HG03066 (cell line): ENCODE measurements around the gene ZNF778.
"Not testable (repeated sequence)": the region's sequence is repeated elsewhere in the genome, so short reads cannot be mapped to it uniquely, and the experiment has no call there.

ENCODE experiments used
- ATAC-seq: cut with Tn5 transposase; IDR thresholded peaks from one replicate; pipeline ENCODE4 v1.9.1; 2021; ENCODE audit warnings: low read depth; ENCODE audit not compliant: unreplicated experiment

ZNF778 gene

DNA sequence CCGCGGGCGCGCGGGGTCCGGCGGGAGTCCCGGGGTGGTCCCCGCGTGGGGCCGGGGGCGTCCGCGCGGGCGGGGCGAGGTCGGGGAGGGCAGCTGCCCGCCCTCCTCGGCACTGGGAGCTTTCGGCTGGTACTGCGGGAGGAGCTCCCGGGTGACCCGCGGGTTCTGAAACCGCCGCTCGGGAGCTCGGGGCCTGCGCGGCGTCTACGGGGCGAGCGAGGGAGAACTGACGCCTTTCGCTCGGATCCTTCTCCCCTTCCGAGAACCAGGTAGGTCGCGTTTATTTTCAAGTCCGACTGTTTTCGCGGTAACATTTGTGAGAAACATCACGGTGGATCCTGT is 30.2 kb downstream of the ZNF778 start:
- ATAC-seq, result not testable (repeated sequence)

GRCh38 chr16:89248196-89248982 is 30.9 kb downstream of the ZNF778 start:
- no peak for ATAC-seq

DNA sequence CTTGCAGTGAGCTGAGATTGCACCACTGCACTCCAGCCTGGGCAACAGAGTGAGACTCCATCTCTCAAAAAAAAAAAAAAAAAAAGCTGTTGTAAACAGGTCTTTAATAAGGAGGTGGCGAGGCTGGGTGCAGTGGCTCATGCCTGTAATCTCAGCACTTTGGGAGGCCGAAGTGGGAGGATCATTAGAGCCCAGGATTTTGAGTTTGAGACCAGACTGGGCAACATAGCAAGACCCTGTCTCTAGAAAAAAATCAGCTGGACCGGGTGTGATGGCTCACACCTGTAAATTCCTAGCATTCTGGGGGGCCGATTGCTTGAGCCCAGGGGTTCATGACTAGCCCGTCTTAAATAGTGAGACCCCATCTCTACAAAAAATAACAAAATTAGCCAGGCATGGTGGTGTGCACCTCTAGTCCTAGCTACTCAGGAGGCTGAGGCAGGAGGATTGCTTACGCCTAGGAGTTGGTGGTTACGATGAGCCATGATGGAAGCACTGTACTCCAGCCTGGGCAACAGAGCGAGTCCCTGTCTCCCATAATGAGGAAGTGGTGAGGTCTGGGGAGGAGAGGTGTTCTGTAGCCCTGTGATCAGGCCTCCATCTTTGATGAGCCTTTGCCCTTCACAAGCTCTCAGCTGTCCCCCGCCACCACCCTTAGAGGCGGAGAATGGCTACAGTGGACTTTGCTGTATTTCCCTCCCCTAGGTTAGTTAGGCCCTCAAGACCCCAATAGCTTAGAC is 36.2 kb downstream of the ZNF778 start:
- no peak for ATAC-seq

DNA sequence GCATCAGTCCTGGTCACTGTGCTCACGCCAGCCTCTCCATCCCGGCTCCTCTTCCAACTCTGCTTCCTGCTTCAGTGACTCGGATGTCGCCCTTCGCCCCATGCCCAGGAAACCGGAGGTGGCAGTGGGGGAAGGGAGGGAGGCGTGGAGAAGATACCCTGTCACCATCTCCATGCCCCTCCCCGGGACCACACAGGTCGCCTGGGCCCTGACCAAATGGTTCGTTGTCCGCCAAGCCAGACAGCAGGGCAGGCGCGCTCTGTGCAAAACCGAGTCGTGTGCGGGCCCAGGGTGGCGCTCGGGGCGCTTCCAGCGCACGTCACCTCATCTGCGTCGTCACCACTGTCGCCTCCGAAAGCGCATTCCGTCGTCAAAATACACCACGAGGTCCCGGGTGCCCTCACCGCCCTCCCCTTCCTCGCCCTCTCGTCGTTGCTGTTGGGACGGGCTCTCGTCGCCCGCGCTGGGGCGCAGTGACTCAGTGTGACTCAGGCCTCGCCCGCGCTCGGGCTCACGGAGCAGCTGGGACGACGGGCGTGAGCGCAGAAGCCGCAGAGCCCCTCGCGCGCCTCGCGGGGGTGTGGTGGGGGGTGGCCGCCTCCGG is 39.2 kb downstream of the ZNF778 start:
- ATAC-seq, result no peak

- ATAC-seq, result no peak
Observed at GRCh38 chr16:89257281-89257731, 39.8 kb downstream of the ZNF778 start.

DNA sequence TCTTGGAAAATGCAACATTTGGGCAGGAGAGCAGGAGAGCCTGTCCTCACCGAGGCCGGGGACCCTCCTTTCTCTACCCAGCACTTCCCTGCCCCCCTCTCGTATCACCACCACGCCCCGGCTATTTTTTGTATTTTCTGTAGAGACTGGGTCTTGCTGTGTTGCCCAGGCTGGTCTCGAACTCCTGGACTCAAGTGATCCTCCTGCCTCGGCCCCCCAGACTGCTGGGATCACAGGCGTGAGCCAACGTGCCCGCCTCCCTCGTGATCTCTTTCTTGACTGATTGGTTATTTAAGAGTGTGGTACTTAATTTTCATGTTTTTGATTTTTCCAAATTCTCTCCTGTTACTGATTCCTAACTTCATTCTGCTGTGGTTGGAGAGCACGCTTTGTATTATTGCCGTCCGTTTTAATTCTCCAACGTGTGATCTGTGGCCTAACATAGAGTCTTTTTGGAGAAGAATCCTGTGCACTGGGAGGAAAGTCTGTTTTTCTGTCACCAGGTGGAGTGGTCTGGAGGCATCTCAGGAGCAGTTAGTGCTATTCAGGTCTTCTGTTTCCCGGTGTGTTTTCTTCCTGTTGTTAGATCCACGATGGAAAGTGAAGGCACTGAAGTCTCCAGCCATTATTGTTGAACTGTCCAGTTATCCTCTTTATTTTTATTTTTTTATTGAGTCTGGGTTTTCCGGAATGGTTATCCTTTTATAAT is 40.4 kb downstream of the ZNF778 start:
- ATAC-seq, result no peak

DNA sequence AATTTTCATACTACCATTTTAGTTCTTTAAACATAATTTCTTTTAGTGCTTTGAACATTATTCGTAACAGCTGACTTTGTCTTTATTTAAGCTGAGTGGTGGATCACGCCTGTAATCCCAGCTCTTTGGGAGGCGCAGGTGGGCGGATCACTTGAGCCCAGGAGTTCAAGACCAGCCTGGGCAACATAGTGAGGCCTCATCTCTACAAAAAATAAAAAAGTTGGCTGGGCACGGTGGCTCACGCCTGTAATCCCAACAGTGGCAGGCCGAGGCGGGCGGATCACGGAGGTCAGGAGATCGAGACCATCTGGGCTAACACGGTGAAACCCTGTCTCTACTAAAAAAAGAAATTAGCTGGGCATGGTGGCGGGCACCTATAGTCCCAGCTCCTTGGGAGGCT is 42.4 kb downstream of the ZNF778 start:
- ATAC-seq, result not testable (repeated sequence)

GRCh38 chr16:89261691-89262563 is 44.4 kb downstream of the ZNF778 start:
- no peak for ATAC-seq

- no peak for ATAC-seq
Observed at GRCh38 chr16:89264800-89265550, 47.5 kb downstream of the ZNF778 start.

DNA sequence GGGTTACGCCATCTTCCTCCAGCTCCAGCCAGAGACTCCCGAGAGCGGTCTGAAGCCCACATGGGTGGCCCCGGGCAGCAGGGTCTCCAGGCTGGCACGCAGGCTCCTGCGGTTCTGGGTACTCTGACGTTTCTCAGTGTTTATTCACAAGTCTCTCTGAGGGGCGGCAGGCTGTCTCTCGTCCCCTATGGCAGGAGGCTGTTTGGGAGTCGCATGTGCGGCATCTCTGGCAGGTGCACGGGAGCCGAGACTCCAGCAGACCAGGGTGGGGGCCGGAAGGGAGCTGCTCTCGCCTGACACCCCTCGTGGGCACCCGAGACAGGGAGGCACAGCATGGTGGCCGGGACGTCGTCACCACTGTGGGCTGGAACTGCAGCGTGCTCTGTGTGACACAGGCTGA is 48.1 kb downstream of the ZNF778 start:
- ATAC-seq, result no peak

DNA sequence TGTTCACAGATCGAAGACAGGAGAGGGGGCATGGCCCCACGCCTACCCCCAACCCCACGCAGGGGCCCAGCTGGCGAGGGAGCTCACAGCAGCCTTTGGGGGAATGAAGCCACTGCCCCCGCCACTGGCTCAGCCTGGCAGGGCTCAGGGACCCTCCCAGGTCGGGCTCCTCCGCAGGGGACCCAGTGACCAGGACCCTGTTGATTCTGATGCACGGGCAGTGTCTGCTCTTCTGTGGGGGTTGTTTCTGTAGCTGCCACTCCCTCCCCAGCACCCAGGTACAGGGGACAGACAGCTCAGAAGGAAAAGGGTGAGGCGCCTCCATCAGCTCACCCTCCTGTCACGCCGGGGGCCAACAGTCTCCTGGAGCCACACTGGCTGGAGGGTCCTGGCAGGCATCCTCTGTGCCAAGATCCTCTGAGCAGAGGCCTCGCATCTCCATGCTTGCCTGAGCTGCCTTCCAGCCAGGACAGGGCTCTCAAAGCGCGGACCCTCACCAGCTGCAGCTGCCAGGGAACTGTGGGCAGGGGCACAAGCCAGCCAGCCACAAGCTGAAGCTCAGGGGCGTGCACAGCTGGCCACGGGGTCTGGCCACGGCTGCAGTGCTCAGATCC is 49.1 kb downstream of the ZNF778 start:
- no peak for ATAC-seq

GRCh38 chr16:89267746-89268145 is 50.2 kb downstream of the ZNF778 start:
- ATAC-seq, result not testable (repeated sequence)

- ATAC-seq, result no peak
Observed at GRCh38 chr16:89268585-89268984, 51.1 kb downstream of the ZNF778 start.

GRCh38 chr16:89268987-89269735 is 51.7 kb downstream of the ZNF778 start:
- no peak for ATAC-seq

- no peak for ATAC-seq
Observed at GRCh38 chr16:89269805-89270665, 52.5 kb downstream of the ZNF778 start.

DNA sequence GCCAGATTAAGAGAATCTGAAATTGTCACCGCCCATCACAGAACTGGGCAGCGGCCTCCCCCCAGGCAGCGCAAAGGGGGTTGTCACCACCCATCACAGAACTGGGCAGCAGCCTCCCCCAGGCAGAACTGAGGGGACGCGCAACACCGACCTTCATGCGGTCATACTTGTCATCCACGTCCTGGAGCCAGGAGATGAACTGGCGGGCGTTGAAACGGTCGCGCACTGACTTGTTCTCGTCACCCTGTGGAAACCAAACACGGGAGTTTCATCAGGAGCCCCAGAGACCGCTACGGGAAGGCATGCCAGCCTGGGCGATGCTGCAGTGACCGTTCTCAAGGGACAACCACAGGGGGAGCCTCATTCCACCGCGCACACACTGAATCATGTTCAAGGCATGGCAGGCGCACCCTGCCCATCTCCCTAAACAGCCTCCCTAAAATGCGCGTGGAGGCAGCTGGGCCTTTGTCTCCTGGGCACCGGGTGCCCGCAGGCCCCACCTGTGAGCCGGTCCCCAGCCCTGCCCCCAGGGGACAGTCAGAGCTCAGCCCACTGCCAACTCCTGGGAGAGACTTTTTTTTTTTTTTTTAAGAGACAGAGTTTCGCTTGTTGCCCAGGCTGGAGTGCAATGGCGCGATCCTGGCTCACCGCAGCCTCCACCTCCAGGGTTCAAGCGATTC is 53.3 kb downstream of the ZNF778 start:
- no peak for ATAC-seq

- ATAC-seq, result no peak
Observed at GRCh38 chr16:89272631-89273030, 55.1 kb downstream of the ZNF778 start.
